GM19193 (cell line): Measurements from ENCODE around the gene MLNR.

Source experiments
- POLR2A ChIP-seq: IDR thresholded peaks from 4 replicates; pipeline ENCODE4 v1.6.1; 2011; ENCODE audit not compliant: insufficient read depth, insufficient read length; ENCODE audit errors: extremely low read depth

Gene MLNR

DNA sequence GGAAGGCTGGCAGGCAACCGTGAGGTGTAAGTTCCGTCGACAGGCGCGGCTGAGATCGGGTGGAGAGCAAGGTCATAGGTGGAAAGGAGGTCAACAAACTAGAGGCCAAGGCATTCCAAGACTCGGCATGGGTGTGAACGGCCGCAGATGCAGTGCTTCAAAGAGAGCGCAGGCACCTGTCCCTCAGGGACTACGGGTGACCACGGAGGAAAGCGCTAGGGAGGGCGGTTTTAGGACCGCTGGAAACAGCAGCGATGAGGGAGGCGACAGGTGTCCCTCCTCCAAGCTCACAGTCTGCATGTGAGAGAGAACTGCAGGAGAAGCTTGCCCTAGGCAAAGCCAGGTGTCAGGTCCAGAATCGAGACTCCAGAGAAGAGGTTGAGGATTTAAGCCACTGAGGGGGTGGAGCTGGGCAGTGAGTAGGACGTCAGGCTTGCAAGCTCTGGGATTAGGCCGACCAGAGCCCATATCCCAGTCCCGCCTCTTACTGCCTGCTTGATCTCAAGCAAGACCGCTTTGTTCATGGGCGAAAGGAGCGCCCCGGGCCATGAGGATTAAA is 1.6 kb upstream of the MLNR start:
- no peak for TF ChIP-seq POLR2A

GRCh38 chr13:49219647-49220035 is 497 bp upstream of the MLNR start:
- TF ChIP-seq POLR2A, result no peak

GRCh38 chr13:49220856-49221589 is 885 bp downstream of the MLNR start:
- no peak for TF ChIP-seq POLR2A

GRCh38 chr13:49221590-49221965 is 1.4 kb downstream of the MLNR start:
- TF ChIP-seq POLR2A, result no peak

DNA sequence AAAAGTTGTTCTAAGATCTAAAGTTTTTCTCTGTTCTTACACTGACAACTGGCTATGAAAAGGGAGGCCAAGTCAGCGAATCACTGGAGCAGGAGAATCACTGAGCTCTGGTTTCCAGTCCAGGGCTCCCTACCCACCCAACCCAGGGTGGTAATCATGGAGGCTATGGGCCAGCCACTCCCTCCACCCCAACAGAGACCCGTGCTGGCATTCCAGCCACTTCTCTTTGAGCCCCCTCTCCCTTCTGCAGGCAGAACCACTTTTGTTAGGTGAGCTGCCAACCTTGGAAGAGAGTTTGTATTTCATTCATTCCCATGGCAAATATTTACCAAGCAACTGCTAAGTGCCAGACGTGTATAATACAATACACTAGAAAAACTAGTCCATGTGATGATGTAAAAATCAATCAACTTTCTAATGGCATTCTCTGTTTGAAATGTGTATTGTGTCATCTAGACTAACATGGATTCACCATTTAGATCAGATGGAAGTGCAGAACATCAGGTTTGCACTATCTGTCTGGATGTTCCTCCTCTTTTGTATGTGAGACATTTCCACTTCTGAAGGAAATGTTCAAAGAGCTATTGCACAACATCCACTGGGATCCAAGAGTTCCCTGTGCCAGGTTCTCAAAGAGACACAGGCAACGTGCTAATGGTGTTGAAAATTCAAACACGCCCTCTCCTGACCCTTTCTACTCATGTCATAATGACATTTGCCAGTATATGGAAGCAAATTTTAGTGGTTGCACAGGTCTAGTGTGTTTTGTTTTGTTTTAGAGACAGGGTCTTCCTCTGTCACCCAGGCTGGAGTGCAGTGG is 5.3 kb downstream of the MLNR start:
- no peak for TF ChIP-seq POLR2A

DNA sequence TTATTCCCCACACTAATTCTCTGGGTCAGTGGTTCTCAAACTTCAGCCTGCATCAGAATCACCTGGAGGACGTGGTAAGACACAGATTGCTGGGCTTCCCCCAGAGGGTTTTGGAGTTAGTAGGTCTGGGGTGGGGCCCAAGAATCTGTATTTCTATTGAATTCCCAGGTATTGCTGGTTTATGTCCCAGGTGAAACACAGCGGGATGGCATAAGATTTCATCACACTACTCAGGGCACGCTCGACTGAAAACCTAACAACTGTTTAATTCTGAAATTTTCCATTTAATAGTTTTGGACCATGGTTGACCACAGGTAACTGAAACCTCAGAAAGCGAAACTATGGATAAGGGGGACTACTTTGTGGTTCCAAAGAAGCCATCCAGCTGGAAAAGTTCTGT is 6.5 kb downstream of the MLNR start:
- no peak for TF ChIP-seq POLR2A

- TF ChIP-seq POLR2A, result no peak
These were observed 14.6 kb downstream of the MLNR start for GRCh38 chr13:49234741-49235140.

- TF ChIP-seq POLR2A, result no peak
These were observed 15.8 kb downstream of the MLNR start for GRCh38 chr13:49235856-49236431.

DNA sequence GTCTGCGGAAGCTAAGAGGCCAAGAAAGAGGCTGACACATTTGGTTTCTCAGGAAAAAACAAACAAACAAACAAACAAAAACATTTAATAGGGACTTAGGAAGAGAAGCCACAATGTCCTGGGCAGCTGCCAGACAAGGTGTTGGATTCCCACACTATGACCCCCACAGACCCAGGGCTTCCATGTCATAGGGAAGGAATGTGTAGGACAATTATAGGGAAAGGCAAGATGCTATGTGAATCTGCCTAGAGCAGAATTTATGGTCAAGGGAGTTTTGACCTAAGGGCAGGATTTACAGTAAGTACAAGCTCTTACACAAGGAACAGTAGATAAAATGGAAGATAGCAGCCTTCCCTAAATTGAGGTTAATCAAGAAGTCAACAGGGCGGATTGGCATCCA is 18.5 kb downstream of the MLNR start:
- no peak for TF ChIP-seq POLR2A

DNA sequence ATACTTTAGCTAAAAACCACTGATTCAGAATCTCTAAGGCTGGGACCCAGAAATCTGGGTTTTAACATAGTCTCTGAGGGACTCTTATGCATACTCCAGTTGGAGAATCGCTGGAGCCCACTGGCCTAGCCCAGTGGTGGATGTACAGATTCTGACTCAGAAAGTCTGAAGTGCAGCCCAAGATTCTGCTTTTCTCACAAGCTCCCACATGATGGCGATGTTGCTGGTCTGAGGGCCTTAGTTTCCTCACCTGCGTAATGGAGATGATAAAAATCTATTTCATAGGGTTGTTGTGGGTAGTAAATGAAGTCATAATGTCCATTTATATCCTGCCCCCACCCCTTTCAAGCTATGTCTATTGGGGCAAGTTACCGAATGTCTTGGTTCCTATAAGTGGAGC is 19.9 kb downstream of the MLNR start:
- TF ChIP-seq POLR2A, result no peak

GRCh38 chr13:49241296-49241695 is 21.2 kb downstream of the MLNR start:
- TF ChIP-seq POLR2A, result no peak

DNA sequence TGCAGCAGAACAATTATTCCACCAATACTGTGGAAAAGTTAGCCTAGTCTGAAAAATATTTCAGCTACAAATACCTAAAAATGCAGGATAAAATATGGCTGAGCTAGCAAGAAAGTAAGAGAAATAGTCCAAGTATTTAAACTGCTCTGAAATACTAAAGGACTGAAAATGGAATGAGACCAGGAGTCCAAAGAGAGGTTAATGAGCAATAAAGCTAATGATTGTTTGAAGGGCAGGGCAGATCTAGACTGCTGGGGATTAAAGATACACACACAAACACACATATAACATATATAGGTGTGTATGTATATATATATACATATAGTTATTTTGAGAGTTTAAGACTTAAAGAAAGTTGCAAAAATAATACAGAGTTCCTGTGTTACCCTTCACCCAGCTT is 25.0 kb downstream of the MLNR start:
- TF ChIP-seq POLR2A, result no peak

GRCh38 chr13:49246850-49247642 is 26.9 kb downstream of the MLNR start:
- TF ChIP-seq POLR2A, result no peak

DNA sequence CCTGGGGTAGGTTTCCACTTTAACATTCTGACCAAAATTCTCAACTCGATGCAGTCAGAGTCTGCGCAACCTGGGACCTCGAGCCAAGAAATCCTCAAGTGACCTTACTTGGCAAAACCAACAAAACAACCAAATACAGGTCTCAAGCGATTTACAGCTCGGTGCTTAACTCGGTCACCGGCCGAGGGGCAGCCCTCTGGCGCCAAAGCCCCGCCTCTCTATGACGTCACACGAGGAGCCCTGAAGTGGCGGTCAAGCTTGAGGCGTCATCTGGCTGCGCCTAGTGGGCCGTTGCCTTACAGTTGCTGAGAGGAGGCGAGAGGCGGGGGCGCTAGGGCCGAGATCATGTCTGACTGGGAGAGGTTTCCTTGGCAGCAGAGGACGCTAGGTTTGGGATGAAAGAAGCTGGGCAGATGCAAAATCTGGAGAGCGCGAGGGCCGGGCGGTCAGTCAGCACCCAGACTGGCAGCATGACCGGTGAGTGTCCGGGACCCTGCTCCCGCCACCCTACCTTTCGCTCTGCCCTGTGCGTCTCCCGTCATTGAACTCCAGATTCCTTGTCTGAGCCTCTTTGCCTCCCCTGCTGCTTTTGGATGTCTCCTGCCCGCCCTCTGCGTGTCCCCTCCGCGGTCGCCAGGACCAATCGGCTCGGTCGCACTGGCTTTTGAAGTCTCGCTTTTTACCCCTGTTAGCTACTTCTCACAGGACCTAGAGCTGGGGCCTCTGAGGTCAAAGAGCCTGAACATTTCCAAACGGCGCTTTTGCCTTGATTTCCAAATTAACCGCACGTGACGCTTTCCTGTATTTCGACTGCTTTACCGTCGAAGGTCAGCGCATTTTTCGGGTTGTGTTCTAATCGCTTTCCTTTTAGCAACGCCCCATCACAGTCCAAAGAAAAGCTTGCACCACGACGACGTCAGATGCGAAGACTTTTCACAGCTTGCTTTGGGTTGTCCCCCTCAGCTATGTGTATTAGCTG is 27.8 kb downstream of the MLNR start, which contains the start of gene CDADC1:
CDADC1 (plus strand) TSS at position 283 of the 979 bp plus-strand sequence; CDS start at position 396, 113 bp downstream.
- TF ChIP-seq POLR2A, result peak; percentile 87

- no peak for TF ChIP-seq POLR2A
These were observed 28.5 kb downstream of the MLNR start for GRCh38 chr13:49248622-49249002.
